NCI-H2196 (cell line): ENCODE results near the gene TRAPPC8.
"Not testable (repeated sequence)": the region's sequence is repeated elsewhere in the genome, so short reads cannot be mapped to it uniquely, and the experiment has no call there.

Experiments used
- DNase-seq: peaks from one replicate; lab custom pipeline; 2025; ENCODE audit not compliant: unreplicated experiment; lab: John Stamatoyannopoulos, UW

Gene TRAPPC8

DNA sequence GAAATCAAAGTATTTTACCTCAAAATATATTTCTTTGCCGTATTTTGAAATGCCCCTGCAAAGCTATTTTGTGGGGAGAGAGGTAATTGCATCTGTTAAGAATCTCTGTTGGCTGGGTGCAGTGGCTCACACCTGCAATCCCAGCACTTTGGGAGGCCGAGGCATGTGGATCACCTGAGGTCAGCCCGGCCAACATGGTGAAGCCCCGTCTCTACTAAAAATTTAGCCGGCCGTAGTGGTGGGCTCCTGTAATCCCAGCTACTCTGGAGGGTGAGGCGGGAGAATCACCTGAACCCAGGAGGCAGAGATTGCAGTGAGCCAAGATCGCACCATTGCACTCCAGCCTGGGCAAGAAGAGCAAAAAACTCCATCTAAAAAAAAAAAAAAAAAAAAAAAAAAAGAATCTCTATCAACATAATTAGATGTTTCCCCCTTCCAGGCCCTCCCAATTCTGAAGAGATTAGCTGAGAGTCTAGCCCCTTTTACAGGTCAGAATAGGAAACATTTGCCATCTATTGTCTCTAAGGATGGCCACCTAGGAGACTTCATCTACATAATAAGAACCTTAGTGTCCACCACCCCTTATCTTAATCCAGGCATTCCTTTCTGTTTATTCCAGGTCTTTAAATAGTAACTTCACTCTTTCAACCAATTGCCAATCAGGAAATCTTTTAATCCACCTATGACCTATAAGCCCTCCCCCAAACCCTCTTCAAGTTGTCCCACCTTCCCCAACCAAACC lies 3.5 kb upstream of the TRAPPC8 start:
- no peak for DNase-seq

DNA sequence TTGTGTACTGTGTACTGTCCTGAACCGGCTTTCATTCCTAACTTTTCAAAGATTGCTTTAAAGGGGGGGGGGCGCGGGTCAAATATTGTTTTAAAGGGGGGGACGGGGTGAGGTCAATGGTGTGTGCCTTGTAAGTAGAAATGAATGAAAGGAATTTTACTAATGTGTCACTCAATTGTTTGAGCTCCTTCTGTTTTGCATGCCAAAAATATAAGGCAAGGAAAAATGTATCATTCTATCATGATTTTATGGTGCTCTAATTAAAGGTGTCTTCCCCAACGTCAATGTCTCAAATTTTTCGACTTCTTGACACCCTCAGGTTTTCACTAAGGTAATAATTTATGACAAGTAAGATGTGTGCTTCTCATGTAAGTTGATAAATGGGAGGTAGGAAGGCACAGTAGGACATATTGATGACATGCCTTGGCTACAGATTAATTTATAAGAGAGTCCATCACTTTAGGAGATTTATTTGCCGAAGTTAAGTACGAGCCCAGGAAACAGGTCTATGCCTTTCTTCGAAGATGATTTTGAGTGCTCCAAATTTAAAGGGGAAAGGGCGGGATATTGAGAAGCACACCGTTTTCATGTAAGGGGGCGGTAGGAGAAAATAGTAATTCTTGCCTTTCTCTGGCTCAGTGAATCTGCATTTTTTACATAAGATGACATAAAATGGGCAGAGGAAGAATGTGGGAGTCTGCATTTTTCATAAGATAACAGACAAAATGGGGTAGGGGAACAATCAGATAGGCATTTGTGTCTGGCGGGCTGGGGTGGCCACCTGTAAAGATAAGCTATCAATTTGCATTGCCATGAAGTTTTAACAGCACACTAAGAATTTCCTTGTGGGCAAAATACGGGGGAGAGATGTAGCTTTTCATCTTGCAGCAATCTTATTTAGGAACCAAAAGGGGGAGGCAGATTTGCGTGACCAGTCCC lies 1.2 kb upstream of the TRAPPC8 start:
- DNase-seq = no peak

DNA sequence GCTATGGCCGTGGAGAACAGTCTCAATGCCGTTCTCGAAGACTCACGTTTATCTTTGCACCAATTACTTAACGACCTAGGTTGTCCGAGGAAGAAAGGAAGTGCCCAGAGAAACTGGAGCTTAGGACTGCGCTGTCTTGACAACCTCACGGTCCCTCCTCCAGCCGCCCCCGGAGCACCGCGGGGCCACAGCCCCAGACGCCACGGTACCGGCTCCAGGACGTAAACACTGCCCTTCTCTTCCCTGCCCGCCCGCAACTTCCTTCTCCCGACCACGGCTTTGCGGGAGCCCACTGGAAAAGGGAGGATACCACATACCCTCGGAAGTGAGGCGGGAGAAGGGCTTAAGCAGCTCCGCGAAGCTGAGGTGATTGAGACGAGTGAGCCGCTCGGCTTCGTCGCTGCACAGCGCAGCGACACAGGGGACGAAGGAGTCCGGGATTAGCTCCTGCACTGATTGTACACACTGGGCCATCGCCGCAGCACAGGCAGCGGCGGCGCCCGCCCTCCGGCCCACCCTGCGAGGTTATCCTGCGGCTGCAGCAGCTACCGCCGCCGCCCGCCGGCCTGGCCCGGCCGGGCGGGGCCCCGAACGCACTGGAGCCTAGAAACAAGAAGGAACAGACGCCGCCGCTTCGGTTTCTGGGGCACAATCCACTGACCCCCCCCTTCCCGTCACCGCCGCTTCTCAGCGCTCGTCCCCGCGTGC lies 483 bp downstream of the TRAPPC8 start:
- DNase-seq = no peak

DNA sequence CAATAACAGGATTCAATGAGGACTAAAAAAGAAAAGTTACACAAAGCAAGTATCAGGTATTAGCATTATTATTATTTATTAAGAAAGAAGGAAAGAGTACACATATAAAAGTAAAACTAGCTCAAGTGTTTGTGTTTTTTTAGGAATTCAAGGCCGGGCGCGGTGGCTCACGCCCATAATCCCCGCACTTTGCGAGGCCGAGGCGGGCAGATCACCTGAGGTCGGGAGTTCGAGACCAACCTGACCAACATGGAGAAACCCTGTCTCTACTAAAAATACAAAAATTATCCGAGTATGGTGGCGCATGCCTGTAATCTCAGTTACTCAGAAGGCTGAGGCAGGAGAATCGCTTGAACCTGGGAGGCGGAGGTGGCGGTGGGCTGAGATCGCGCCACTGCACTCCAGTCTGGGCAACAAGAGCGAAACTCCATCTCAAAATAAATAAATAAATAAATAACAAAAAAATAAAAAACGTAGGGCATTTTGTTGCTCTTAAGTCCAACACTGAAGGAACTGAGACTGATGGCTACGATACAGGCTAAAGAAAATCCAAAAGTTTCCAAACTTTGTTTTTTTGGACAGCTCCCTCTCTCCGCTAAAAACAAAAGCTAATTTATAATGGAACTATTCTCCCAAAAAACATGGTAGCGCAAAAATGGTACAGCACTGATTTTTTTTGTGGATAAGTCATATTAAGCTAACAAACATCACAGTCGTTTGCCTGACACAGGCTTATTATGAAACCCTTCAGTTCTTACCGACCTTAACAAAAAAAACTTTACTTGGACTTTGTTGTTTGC lies 1.7 kb downstream of the TRAPPC8 start:
- DNase-seq = no peak

DNA sequence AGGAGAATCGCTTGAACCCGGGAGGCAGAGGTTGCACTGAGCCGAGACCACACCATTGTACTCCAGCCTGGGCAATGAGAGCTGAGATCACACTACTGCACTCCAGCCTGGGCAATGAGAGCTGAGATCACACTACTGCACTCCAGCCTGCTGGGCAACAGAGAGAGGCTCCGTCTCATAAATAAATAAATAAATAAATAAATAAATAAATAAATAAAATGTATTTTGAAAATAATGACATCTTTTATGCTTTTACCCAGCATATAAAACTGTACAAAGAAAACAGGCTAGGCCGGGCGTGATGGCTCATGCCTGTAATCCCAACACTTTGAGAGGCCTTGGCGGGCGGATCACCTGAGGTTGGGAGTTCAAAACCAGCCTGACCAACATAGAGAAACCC lies 8.2 kb downstream of the TRAPPC8 start:
- DNase-seq = not testable (repeated sequence)

DNA sequence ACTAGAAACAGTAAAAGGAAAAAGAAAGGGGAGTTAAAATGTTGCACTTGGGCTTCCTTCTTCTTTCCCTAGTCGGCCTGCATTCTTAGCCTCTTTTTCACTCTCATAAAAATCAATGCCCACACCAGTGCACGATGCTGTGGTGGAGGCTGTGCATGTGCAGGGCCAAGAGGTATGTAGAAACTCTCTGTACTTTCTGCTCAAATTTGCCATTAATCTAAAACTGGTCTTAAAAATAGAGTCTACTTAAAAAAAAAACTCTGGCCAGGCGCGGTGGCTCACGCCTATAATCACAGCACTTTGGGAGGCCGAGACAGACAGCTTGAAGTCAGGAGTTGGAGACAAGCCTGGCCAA lies 11.1 kb downstream of the TRAPPC8 start:
- no peak for DNase-seq

DNA sequence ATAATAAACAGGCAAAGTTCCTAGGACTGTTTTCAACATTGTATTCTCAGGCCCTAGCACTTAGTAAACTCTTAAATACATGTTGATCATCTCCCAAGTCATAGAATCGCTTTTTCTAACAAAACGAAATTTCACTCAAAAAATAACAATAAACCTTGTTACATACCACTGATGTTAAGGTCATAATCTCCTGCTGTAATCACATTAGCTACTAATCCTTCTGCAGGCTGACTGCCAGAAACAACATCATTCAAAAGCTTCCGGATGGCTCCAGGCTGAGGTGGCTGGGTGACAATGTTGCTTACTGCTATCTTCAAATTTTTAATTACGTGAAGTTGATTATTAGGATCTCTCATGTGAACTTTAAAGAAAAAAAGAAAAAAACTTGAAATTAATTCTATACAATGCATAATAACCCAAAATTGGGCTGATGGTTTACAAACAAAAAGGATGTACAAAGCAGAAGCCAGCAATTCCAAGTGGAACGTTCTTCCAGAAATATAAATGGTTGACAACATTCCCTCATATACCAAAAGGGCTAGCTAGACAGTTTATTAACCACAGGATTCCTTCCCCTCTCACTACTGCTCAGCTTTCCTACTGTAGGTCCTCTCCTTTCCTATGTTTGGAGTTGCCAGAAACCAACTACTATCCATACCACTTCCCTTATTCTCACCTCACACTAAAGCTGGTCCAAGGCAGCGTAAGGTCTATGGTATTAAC lies 11.6 kb downstream of the TRAPPC8 start:
- no peak for DNase-seq

DNA sequence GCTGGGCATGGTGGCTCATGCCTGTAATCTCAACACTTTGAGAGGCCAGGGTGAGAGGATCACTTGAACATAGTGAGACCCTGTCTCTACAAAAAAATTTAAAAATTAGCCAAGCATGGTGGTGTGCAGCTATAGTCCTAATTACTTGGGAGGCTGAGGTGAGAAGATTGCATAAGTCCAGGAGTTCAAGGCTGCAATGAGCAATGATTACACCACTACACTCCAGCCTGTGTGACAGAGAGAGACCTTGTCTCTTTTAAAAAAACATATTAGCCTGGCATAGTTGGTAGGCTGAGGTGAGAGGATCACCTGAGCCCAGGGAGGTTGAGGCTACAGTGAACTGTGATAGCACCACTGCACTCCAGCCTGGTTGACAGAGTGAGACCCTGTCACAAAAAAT lies 13.7 kb downstream of the TRAPPC8 start:
- no peak for DNase-seq

DNA sequence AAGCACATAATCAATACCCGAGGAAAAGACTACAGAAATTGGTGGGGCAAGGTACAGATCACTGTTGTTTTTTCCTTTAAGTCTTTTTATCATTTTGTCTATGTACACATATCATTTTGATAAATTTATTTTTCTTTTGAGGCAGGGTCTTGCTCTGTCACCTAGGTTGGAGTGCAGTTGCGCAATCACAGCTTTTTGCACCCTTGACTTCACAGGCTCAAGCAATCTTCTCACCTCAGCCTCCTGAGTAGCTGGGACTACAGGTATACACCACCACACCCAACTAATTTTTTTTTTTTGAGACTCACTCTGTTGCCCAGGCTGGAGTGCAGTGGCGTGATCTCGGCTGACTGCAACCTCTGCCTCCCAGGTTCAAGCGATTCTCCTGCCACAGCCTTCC lies 15.9 kb downstream of the TRAPPC8 start:
- not testable (repeated sequence) for DNase-seq

DNA sequence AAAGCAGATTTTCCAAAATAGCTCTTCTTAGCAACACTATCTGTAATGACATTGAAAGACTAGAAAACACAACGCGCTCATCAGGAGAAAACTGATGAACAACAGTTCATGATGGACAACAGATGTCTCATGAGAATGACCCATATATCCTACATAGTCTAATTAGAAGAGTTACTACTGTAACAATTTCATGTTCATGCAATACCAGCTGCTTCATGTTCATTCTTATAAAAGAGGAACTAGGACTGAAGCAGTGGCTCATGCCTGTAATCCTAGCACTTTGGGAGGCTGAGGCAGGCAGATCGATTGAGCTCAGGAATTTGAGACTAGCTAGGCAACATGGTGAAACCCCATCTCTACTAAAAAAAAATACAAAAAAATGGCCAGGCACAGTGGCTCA lies 22.7 kb downstream of the TRAPPC8 start:
- no peak for DNase-seq

DNA sequence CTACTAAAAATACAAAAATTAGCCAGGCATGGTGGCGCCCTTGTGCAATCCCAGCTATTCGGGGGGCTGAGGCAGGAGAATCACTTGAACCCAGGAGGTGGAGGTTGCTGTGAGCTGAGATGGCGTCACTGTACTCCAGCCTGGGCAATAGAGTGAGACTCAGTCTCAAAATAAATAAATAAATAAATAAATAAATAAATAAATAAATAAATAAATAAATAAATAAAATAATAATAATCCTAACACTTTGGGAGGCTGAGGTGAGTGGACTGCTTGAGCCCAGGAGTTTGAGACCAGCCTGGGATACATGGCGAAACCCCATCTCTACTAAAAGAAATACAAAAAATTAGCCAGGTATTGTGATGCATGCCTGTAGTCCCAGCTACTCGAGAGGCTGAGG lies 23.6 kb downstream of the TRAPPC8 start:
- not testable (repeated sequence) for DNase-seq

DNA sequence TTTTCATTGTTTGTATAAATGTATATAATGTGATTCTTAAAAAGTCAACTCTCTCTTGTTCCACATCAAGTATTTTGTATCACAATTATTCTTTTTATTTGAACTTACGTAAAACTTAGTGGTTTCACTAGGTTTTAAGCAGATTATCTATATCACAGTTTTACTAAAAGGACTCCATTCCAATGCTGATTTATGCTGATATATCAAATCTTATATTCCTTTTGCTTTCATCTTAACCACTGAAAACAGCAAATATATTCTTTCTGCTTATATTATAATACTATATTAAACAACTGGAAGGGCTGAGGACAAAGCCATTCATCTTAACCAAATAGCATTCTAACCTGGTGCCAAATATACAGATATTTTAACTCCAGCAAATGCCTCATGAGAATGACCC lies 24.2 kb downstream of the TRAPPC8 start:
- DNase-seq = no peak

DNA sequence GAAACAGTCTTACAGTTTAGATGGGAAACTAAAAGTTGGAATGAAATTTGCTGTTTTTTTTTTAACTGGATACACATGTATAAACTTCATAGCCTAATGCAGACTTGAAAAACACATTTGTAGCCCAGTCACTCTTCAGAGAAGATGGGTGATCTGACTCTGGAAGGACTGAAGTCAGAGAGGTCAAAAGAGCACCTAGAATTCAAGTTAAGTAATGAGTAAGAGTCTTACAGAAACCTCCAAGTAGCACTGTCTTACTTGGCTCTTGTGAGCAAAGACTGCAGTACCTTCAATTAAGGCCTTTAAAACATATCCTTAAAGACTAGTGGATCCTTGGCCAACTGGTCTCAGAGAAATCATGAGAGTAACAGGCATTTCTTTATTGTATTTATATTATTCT lies 41.9 kb downstream of the TRAPPC8 start:
- no peak for DNase-seq

DNA sequence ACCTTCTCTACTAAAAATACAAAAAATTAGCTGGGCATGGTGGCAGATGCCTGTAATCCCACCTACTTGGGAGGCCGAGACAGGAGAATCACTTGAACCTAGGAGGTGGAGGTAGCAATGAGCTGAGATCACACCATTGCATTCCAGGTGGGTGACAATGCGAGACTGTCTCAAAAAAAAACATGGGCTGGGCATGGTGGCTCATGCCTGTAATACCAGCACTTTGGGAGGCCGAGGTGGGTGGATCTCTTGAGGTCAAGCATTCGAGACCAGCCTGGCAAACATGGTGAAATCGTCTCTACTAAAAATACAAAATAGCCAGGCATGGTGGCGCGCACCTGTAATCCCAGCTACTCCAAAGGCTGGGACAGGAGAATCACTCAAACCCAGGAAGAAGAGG lies 43.2 kb downstream of the TRAPPC8 start:
- DNase-seq = not testable (repeated sequence)

DNA sequence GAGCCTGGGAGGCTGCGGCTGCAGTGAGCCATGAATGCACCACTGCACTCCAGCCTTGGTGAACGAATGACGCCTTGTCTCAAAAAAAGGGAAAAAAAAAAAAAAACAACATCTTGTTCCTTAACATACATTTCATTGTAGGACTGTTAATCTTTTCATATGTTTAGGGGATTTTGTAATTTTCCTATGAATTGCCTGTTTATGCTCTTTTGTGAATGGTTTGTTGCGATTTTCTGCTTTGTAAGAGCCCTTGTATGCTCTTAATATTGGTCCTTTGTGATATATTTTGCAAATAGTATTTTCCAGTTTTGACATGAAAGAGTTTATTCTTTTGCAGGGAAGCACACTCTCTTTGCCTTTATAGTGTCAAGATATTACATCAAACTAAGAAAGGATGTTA lies 50.0 kb downstream of the TRAPPC8 start:
- no peak for DNase-seq

DNA sequence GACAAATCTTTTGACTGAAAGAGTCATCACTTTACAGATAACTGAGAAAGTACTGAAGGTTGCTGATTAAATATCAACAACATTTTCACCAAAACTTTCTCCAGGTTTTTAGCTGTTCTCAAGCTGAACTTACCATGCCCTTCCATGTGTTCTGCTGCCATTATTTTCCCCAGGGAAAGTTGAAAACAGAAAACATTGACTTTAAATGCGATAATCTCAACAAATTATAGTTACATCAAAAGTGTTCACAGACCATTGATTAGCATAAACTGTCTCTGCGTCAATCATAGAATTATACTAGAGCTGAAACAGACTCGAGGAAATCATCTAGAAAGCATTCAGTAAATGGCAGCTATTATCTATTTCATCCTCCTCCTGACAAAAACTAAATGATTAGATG lies 51.4 kb downstream of the TRAPPC8 start:
- DNase-seq = no peak

DNA sequence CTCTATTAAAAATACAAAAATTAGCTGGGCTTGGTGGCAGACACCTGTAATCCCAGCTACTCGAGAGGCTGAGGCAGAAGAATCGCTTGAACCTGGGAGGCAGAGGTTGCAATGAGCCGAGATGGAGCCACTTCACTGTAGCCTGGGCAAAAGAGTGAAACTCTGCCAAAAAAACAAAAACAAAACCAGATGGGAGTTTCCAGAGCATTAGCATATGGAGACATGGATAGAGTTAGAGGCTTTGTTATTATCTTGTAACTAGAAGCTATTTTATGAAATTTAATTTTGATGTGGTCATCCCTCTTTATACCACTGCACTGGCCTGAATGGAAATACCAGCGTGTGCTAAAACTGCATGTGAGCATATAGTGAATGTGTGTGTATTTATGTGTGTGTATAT lies 58.9 kb downstream of the TRAPPC8 start:
- DNase-seq = no peak

DNA sequence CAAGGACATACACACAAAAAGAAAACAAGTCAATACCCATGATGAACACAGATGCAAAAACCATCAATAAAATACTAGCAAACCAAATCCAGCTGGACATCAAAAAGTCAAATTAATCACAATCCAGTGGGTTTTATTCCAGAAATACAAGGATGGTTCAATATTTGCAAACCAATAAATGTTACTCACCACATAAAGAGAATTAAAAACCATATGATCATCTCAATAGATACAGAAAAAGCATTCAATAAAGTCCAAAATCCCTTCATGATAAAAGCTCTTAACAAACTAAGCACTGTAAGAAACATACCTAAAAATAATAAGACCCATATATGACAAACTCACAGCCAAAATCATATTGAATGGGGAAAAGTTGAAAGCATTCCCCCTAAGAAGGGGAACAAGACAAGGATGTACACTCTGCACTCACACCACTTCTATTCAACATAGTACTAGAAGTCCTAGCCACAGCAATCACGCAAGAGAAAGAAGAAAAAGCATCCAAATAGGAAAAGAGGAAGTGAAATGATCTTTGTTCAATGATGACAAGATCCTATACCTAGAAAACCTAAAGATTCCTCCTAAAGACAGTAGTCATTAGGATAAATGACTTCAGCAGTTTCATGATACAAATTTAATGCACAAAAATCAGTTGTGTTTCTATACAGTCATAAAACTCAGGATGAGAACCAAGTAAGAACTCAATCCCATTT lies 62.6 kb downstream of the TRAPPC8 start:
- DNase-seq = no peak

DNA sequence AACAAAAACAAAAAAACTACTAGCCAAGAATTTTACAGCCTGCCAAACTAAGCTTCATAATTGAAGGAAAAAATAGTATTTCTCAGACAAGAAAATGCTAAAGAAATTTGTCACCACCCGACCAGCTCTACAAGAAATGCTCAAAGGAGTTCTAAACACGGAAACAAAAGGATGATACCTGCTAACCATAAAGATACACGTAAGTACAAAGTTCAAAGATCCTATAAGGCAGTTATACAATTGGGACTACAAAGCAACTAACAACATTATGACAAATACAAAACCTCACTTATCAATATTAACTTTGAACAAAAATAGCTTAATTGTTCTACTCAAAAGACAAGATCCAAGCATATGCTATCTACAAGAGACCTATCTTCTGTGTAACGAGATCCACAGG lies 64.6 kb downstream of the TRAPPC8 start:
- no peak for DNase-seq

DNA sequence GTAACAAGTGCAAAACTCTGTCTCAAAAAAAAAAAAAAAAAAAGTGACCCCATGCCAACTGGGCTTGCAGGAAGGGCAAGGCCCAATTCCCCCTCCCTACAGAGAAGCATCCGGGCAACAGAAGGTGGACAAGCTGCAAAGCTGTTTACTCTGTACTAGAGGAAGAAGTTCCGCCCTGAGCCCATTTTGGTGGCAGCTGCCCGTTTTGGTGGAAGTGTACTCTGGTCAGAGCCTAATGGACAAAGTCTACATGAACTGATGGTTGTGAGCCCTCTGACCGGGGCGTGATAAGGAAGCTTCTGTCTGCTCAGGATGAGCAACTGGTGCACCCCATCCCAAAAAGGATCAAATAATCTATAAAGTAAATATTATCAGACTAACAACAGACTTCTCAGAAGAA lies 65.0 kb downstream of the TRAPPC8 start:
- DNase-seq = no peak
